WTC11 (cell line): ENCODE data around the gene IGLL5.

ENCODE experiments used
- ATF6 ChIP-seq: sonication (generic); formaldehyde crosslinking; IDR thresholded peaks from 2 replicates; pipeline ENCODE4 v1.8.1; 2023; ENCODE audit warnings: mild to moderate bottlenecking, missing genetic modification reagents
- CTCF ChIP-seq: fragments of 200-600 bp; IDR thresholded peaks from 2 replicates; pipeline ENCODE4 v1.8.0; 2022; ENCODE audit warnings: antibody characterized with exemption
- HMGA2 ChIP-seq: fragments of 250-450 bp; sonication (Bioruptor Pico); IDR thresholded peaks from 2 replicates; pipeline ENCODE4 v1.4.0; 2021; ENCODE audit warnings: mild to moderate bottlenecking, moderate library complexity
- JUN ChIP-seq: sonication (generic); formaldehyde crosslinking; IDR thresholded peaks from 2 replicates; pipeline ENCODE4 v1.8.0; 2023; ENCODE audit warnings: mild to moderate bottlenecking, missing genetic modification reagents
- MAX ChIP-seq: sonication (generic); formaldehyde crosslinking; IDR thresholded peaks from 2 replicates; pipeline ENCODE4 v1.8.0; 2022; ENCODE audit warnings: mild to moderate bottlenecking, missing genetic modification reagents
- ZSCAN18 ChIP-seq: fragments of 250-450 bp; sonication (Bioruptor Pico); IDR thresholded peaks from 2 replicates; pipeline ENCODE4 v2.1.2; 2022; ENCODE audit warnings: mild to moderate bottlenecking, moderate library complexity

- TF ChIP-seq MAX (CRISPR knock-in tag) (no peak), CTCF (no peak), JUN (CRISPR knock-in tag) (no peak), HMGA2 (CRISPR knock-in tag) (no peak), ZSCAN18 (CRISPR knock-in tag) (no peak), ATF6 (CRISPR knock-in tag) (no peak)
Observed at GRCh38 chr22:22910272-22911240, 22.9 kb downstream of the IGLL5 start.
